ENCODE data around the gene KRTAP10-5. TPM values are rescaled to one million over a fixed set of nuclear protein-coding genes. Genes with fewer than 3 reads are reported as not detected.

Gene KRTAP10-5
- total RNA-seq, 4 donors from 2014 or later: not detected

GRCh38 chr21:44590311-44590721 lies 9.9 kb upstream of the KRTAP10-5 start:
- Histone ChIP-seq H3K9me3 (no peaks in the 10 kb centered on the region), H3K4me3 (no peak overlapping the region), H3K27me3 (peaks cover 19 to 37% (median 23%) of the 10 kb centered on the region in 3 donors), H3K4me1 (no peaks in the 10 kb centered on the region), H3K36me3 (no peaks in the 10 kb centered on the region), H3K27ac (no peak overlapping the region)
- intact Hi-C loops (cut with DNase I; ENCODE audit: low total_unique reads): no loop called here
- no peak for DNase-seq
- no peak for ATAC-seq
- in situ Hi-C loops (cut with MboI; ENCODE audit: low sequenced_read_pairs in 4 of 4): no loop called here
- TF ChIP-seq CTCF (IDR thresholded peaks at IDR 0.05 in 4 of 5, conservative IDR thresholded peaks at IDR 0.05 in 1 of 5): no peak
- no peak for TF ChIP-seq POLR2A (IDR thresholded peaks at IDR 0.05)

GRCh38 chr21:44589586-44590305 lies 9.3 kb upstream of the KRTAP10-5 start:
- intact Hi-C loops (cut with DNase I; ENCODE audit: low total_unique reads): no loop called here
- no peak for ATAC-seq
- peaks cover 19 to 38% (median 23%) of the 10 kb centered on the region in 3 donors for H3K27me3 ChIP-seq

GRCh38 chr21:44589094-44589493 lies 8.7 kb upstream of the KRTAP10-5 start:
- TF ChIP-seq CTCF (IDR thresholded peaks at IDR 0.05 in 4 of 5, conservative IDR thresholded peaks at IDR 0.05 in 1 of 5): no peak
- no peak for TF ChIP-seq POLR2A (IDR thresholded peaks at IDR 0.05)
- Histone ChIP-seq H3K4me3 (no peak overlapping the region), H3K36me3 (no peaks in the 10 kb centered on the region), H3K9me3 (no peaks in the 10 kb centered on the region), H3K27ac (no peak overlapping the region), H3K4me1 (no peaks in the 10 kb centered on the region), H3K27me3 (peaks cover 14 to 36% (median 23%) of the 10 kb centered on the region in 3 donors)
- intact Hi-C loops (cut with DNase I; ENCODE audit: low total_unique reads) (no loop called here), in situ Hi-C loops (cut with MboI; ENCODE audit: low sequenced_read_pairs in 4 of 4) (no loop called here)
- ATAC-seq (no peak), DNase-seq (no peak)

More at GRCh38 chr21:44589586-44590305, 9.3 kb upstream of the KRTAP10-5 start:
- Histone ChIP-seq H3K9me3 (no peaks in the 10 kb centered on the region), H3K27ac (no peak overlapping the region), H3K4me1 (no peaks in the 10 kb centered on the region), H3K36me3 (no peaks in the 10 kb centered on the region), H3K4me3 (no peak overlapping the region)
- no peak for DNase-seq
- TF ChIP-seq CTCF (IDR thresholded peaks at IDR 0.05 in 4 of 5, conservative IDR thresholded peaks at IDR 0.05 in 1 of 5) (no peak), POLR2A (IDR thresholded peaks at IDR 0.05) (no peak)
- in situ Hi-C loops (cut with MboI; ENCODE audit: low sequenced_read_pairs in 4 of 4): no loop called here

- intact Hi-C loops (cut with DNase I; ENCODE audit: low total_unique reads) (no loop called here), in situ Hi-C loops (cut with MboI; ENCODE audit: low sequenced_read_pairs in 4 of 4) (no loop called here)
- DNase-seq (no peak), ATAC-seq (no peak)
- Histone ChIP-seq H3K4me1 (no peaks in the 10 kb centered on the region), H3K9me3 (peaks cover 0 to 12% (median 0%) of the 10 kb centered on the region in 3 donors), H3K27me3 (peaks cover 5 to 33% (median 17%) of the 10 kb centered on the region in 3 donors), H3K27ac (no peak overlapping the region), H3K36me3 (no peaks in the 10 kb centered on the region), H3K4me3 (no peak overlapping the region)
- TF ChIP-seq POLR2A (IDR thresholded peaks at IDR 0.05) (no peak), CTCF (IDR thresholded peaks at IDR 0.05 in 4 of 5, conservative IDR thresholded peaks at IDR 0.05 in 1 of 5) (no peak)
Observed at GRCh38 chr21:44585892-44586291, 5.5 kb upstream of the KRTAP10-5 start.

All from gastrocnemius medialis (tissue), 4 donors.